ENCODE measurements around the gene SLC26A1.

SLC26A1 gene

GRCh38 chr4:956531-957230 is 36.5 kb downstream of the SLC26A1 start:
- Histone ChIP-seq H3K27ac (no peak overlapping the region), H3K4me3 (no peak overlapping the region)
- no peak for DNase-seq (ENCODE audit: low spot score)
- no peak for TF ChIP-seq CTCF (IDR thresholded peaks at IDR 0.05)

- DNase-seq (ENCODE audit: low spot score): no peak
- no peak overlapping the region for H3K27ac ChIP-seq
- H3K4me3 ChIP-seq: no peak overlapping the region
- no peak for TF ChIP-seq CTCF (IDR thresholded peaks at IDR 0.05)
Measured at GRCh38 chr4:955931-956381, 37.2 kb downstream of the SLC26A1 start.

GRCh38 chr4:955161-955921 is 37.9 kb downstream of the SLC26A1 start:
- Histone ChIP-seq H3K4me3 (no peak overlapping the region), H3K27ac (no peak overlapping the region)
- no peak for DNase-seq (ENCODE audit: low spot score)
- no peak for TF ChIP-seq CTCF (IDR thresholded peaks at IDR 0.05)

GRCh38 chr4:954211-955020 is 38.8 kb downstream of the SLC26A1 start:
- no peak overlapping the region for H3K27ac ChIP-seq
- DNase-seq (ENCODE audit: low spot score): no peak
- no peak overlapping the region for H3K4me3 ChIP-seq
- no peak for TF ChIP-seq CTCF (IDR thresholded peaks at IDR 0.05)

- no peak overlapping the region for H3K4me3 ChIP-seq
- no peak overlapping the region for H3K27ac ChIP-seq
- DNase-seq (ENCODE audit: low spot score): no peak
- no peak for TF ChIP-seq CTCF (IDR thresholded peaks at IDR 0.05)
Measured at GRCh38 chr4:953574-953915, 39.7 kb downstream of the SLC26A1 start.

- Histone ChIP-seq H3K27ac (no peak overlapping the region), H3K4me3 (no peak overlapping the region)
- no peak for DNase-seq (ENCODE audit: low spot score)
- no peak for TF ChIP-seq CTCF (IDR thresholded peaks at IDR 0.05)
Measured at GRCh38 chr4:952881-953573, 40.2 kb downstream of the SLC26A1 start.
